ENCODE data around the gene NDUFAF7. TPM values are rescaled to one million over a fixed set of nuclear protein-coding genes. Genes with fewer than 3 reads are reported as not detected.

Gene NDUFAF7
- total and polyA plus RNA-seq, 9 of the 15 experiments (the other 6 are each of a cell fraction or from before 2014, with no cell fraction given) = 14.9 to 41.6 (median 23.9) TPM

DNA sequence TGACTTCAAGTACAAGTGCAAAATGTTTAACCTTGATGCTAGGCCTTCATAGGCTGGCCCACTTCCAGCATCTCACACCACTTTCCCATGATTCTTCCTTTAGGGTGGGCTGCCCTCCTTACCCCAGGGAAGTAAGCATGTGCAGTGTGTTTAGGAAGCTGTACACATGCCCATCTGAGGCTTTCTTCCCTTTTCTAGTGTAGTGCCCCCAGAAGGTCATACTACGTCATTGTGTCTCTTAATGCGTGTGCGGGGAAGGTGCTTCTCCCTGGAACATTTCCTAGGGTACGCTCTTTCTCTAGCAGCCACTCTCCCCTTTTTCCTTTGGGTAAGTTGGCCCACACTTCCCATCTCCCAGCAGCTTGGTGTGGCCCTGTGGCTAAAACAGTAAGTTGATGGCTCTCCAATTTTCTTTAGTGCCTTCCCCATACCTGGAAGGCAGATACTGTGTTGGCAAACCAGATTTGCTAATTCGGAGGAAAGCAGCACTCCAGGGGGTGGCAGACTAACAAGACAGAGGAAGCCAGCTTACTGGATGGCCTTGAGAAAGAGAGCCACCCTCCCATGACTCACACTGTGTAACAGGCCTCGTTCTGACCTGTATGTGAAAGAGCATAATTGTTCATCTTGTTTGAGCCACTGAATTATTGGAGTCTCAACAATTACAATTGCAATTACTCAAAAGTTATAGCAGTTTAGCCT lies 41.9 kb upstream of the NDUFAF7 start (continued):
- TF ChIP-seq, protein P1, sequence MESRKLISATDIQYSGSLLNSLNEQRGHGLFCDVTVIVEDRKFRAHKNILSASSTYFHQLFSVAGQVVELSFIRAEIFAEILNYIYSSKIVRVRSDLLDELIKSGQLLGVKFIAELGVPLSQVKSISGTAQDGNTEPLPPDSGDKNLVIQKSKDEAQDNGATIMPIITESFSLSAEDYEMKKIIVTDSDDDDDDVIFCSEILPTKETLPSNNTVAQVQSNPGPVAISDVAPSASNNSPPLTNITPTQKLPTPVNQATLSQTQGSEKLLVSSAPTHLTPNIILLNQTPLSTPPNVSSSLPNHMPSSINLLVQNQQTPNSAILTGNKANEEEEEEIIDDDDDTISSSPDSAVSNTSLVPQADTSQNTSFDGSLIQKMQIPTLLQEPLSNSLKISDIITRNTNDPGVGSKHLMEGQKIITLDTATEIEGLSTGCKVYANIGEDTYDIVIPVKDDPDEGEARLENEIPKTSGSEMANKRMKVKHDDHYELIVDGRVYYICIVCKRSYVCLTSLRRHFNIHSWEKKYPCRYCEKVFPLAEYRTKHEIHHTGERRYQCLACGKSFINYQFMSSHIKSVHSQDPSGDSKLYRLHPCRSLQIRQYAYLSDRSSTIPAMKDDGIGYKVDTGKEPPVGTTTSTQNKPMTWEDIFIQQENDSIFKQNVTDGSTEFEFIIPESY (CRISPR knock-in tag; IDR thresholded peaks at IDR 0.05) = 0 out of 2 replicates have a peak, but pooled peaks have one; percentile 26
- TF ChIP-seq ZNF384 (IDR thresholded peaks at IDR 0.05; ENCODE audit: low read depth, low read length) (no peak), SLC30A9 (CRISPR knock-in tag; IDR thresholded peaks at IDR 0.05) (no peak), CHD4 (IDR thresholded peaks at IDR 0.05; ENCODE audit: insufficient read depth, insufficient replicate concordance, low read depth, low read length, poor library complexity, severe bottlenecking) (no peak), CBX5 (IDR thresholded peaks at IDR 0.05; ENCODE audit: borderline replicate concordance, low read depth) (no peak; the same call in 1 of the 2 replicates), SMAD4 (CRISPR knock-in tag; conservative IDR thresholded peaks at IDR 0.05) (0 out of 2 replicates have a peak, but pooled peaks have one; percentile 13), ZFP36 (IDR thresholded peaks at IDR 0.05; ENCODE audit: low read depth, low read length, partially characterized antibody) (no peak), ZBTB7A (IDR thresholded peaks at IDR 0.05; ENCODE audit: borderline replicate concordance, control insufficient read depth, low read depth, low read length) (no peak)
- TF ChIP-seq, protein P2, sequence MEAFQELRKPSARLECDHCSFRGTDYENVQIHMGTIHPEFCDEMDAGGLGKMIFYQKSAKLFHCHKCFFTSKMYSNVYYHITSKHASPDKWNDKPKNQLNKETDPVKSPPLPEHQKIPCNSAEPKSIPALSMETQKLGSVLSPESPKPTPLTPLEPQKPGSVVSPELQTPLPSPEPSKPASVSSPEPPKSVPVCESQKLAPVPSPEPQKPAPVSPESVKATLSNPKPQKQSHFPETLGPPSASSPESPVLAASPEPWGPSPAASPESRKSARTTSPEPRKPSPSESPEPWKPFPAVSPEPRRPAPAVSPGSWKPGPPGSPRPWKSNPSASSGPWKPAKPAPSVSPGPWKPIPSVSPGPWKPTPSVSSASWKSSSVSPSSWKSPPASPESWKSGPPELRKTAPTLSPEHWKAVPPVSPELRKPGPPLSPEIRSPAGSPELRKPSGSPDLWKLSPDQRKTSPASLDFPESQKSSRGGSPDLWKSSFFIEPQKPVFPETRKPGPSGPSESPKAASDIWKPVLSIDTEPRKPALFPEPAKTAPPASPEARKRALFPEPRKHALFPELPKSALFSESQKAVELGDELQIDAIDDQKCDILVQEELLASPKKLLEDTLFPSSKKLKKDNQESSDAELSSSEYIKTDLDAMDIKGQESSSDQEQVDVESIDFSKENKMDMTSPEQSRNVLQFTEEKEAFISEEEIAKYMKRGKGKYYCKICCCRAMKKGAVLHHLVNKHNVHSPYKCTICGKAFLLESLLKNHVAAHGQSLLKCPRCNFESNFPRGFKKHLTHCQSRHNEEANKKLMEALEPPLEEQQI (IDR thresholded peaks at IDR 0.05) = no peak
- TF ChIP-seq, protein P3, sequence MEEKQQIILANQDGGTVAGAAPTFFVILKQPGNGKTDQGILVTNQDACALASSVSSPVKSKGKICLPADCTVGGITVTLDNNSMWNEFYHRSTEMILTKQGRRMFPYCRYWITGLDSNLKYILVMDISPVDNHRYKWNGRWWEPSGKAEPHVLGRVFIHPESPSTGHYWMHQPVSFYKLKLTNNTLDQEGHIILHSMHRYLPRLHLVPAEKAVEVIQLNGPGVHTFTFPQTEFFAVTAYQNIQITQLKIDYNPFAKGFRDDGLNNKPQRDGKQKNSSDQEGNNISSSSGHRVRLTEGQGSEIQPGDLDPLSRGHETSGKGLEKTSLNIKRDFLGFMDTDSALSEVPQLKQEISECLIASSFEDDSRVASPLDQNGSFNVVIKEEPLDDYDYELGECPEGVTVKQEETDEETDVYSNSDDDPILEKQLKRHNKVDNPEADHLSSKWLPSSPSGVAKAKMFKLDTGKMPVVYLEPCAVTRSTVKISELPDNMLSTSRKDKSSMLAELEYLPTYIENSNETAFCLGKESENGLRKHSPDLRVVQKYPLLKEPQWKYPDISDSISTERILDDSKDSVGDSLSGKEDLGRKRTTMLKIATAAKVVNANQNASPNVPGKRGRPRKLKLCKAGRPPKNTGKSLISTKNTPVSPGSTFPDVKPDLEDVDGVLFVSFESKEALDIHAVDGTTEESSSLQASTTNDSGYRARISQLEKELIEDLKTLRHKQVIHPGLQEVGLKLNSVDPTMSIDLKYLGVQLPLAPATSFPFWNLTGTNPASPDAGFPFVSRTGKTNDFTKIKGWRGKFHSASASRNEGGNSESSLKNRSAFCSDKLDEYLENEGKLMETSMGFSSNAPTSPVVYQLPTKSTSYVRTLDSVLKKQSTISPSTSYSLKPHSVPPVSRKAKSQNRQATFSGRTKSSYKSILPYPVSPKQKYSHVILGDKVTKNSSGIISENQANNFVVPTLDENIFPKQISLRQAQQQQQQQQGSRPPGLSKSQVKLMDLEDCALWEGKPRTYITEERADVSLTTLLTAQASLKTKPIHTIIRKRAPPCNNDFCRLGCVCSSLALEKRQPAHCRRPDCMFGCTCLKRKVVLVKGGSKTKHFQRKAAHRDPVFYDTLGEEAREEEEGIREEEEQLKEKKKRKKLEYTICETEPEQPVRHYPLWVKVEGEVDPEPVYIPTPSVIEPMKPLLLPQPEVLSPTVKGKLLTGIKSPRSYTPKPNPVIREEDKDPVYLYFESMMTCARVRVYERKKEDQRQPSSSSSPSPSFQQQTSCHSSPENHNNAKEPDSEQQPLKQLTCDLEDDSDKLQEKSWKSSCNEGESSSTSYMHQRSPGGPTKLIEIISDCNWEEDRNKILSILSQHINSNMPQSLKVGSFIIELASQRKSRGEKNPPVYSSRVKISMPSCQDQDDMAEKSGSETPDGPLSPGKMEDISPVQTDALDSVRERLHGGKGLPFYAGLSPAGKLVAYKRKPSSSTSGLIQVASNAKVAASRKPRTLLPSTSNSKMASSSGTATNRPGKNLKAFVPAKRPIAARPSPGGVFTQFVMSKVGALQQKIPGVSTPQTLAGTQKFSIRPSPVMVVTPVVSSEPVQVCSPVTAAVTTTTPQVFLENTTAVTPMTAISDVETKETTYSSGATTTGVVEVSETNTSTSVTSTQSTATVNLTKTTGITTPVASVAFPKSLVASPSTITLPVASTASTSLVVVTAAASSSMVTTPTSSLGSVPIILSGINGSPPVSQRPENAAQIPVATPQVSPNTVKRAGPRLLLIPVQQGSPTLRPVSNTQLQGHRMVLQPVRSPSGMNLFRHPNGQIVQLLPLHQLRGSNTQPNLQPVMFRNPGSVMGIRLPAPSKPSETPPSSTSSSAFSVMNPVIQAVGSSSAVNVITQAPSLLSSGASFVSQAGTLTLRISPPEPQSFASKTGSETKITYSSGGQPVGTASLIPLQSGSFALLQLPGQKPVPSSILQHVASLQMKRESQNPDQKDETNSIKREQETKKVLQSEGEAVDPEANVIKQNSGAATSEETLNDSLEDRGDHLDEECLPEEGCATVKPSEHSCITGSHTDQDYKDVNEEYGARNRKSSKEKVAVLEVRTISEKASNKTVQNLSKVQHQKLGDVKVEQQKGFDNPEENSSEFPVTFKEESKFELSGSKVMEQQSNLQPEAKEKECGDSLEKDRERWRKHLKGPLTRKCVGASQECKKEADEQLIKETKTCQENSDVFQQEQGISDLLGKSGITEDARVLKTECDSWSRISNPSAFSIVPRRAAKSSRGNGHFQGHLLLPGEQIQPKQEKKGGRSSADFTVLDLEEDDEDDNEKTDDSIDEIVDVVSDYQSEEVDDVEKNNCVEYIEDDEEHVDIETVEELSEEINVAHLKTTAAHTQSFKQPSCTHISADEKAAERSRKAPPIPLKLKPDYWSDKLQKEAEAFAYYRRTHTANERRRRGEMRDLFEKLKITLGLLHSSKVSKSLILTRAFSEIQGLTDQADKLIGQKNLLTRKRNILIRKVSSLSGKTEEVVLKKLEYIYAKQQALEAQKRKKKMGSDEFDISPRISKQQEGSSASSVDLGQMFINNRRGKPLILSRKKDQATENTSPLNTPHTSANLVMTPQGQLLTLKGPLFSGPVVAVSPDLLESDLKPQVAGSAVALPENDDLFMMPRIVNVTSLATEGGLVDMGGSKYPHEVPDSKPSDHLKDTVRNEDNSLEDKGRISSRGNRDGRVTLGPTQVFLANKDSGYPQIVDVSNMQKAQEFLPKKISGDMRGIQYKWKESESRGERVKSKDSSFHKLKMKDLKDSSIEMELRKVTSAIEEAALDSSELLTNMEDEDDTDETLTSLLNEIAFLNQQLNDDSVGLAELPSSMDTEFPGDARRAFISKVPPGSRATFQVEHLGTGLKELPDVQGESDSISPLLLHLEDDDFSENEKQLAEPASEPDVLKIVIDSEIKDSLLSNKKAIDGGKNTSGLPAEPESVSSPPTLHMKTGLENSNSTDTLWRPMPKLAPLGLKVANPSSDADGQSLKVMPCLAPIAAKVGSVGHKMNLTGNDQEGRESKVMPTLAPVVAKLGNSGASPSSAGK (IDR thresholded peaks at IDR 0.05) = 0 out of 2 replicates have a peak, but pooled peaks have one; percentile 2

Data from K562 (cell line).